ENCODE measurements around the gene FMNL2. TPM values are rescaled to one million over a fixed set of nuclear protein-coding genes. Genes with fewer than 3 reads are reported as not detected.
A peak's percentile ranks its signal among the peaks of the same experiment; 100 is the strongest.

The FMNL2 gene
- total RNA-seq, 1 experiment from 2014 or later = 1.7 TPM

- DNase-seq (ENCODE audit: low spot score) = no peak
These were observed 218.5 kb downstream of the FMNL2 start for GRCh38 chr2:152553518-152553917.

GRCh38 chr2:152555048-152555447, 220.1 kb downstream of the FMNL2 start:
- peak; percentile 16 for DNase-seq (ENCODE audit: low spot score)

GRCh38 chr2:152556506-152556905, 221.5 kb downstream of the FMNL2 start:
- no peak for DNase-seq (ENCODE audit: low spot score)

GRCh38 chr2:152557273-152557888, 222.4 kb downstream of the FMNL2 start:
- no peak for DNase-seq (ENCODE audit: low spot score)

- no peak for DNase-seq (ENCODE audit: low spot score)
These were observed 223.4 kb downstream of the FMNL2 start for GRCh38 chr2:152558158-152558984.

- no peak for DNase-seq (ENCODE audit: low spot score)
These were observed 224.0 kb downstream of the FMNL2 start for GRCh38 chr2:152559008-152559407.

GRCh38 chr2:152560166-152560565, 225.2 kb downstream of the FMNL2 start:
- DNase-seq (ENCODE audit: low spot score) = no peak

GRCh38 chr2:152560873-152561595, 226.1 kb downstream of the FMNL2 start:
- DNase-seq (ENCODE audit: low spot score) = no peak

GRCh38 chr2:152562198-152562884, 227.4 kb downstream of the FMNL2 start:
- no peak for DNase-seq (ENCODE audit: low spot score)

- no peak for DNase-seq (ENCODE audit: low spot score)
These were observed 228.8 kb downstream of the FMNL2 start for GRCh38 chr2:152563764-152564163.

- DNase-seq (ENCODE audit: low spot score) = no peak
These were observed 230.0 kb downstream of the FMNL2 start for GRCh38 chr2:152564754-152565551.

- DNase-seq (ENCODE audit: low spot score) = no peak
These were observed 231.1 kb downstream of the FMNL2 start for GRCh38 chr2:152565884-152566727.

GRCh38 chr2:152566728-152567069, 231.7 kb downstream of the FMNL2 start:
- no peak for DNase-seq (ENCODE audit: low spot score)

- DNase-seq (ENCODE audit: low spot score) = no peak
These were observed 233.6 kb downstream of the FMNL2 start for GRCh38 chr2:152568531-152568930.

- DNase-seq (ENCODE audit: low spot score) = no peak
These were observed 234.2 kb downstream of the FMNL2 start for GRCh38 chr2:152569186-152569585.

GRCh38 chr2:152571048-152571766, 236.2 kb downstream of the FMNL2 start:
- DNase-seq (ENCODE audit: low spot score) = no peak

GRCh38 chr2:152572031-152572430, 237.1 kb downstream of the FMNL2 start:
- no peak for DNase-seq (ENCODE audit: low spot score)

- DNase-seq (ENCODE audit: low spot score) = no peak
These were observed 238.2 kb downstream of the FMNL2 start for GRCh38 chr2:152573168-152573567.

- no peak for DNase-seq (ENCODE audit: low spot score)
These were observed 242.6 kb downstream of the FMNL2 start for GRCh38 chr2:152577579-152577978.

- DNase-seq (ENCODE audit: low spot score) = no peak
These were observed 243.6 kb downstream of the FMNL2 start for GRCh38 chr2:152578573-152578972.

Measured in HT-29 (cell line).